ENCODE results near the gene UGT1A1.

The UGT1A1 gene

GRCh38 chr2:233799087-233799665 lies 39.1 kb downstream of the UGT1A1 start:
- DNase-seq = no peak

- DNase-seq = no peak
Observed at GRCh38 chr2:233799716-233800115, 39.6 kb downstream of the UGT1A1 start.

GRCh38 chr2:233800208-233800607 lies 40.1 kb downstream of the UGT1A1 start:
- no peak for DNase-seq

GRCh38 chr2:233801357-233802131 lies 41.5 kb downstream of the UGT1A1 start:
- no peak for DNase-seq

GRCh38 chr2:233802132-233802815 lies 42.2 kb downstream of the UGT1A1 start:
- DNase-seq = no peak

GRCh38 chr2:233803292-233803911 lies 43.3 kb downstream of the UGT1A1 start:
- DNase-seq = no peak

GRCh38 chr2:233803994-233804393 lies 43.9 kb downstream of the UGT1A1 start:
- no peak for DNase-seq

GRCh38 chr2:233807215-233807865 lies 47.3 kb downstream of the UGT1A1 start:
- no peak for DNase-seq

- no peak for DNase-seq
Observed at GRCh38 chr2:233807966-233808935, 48.2 kb downstream of the UGT1A1 start.

- no peak for DNase-seq
Observed at GRCh38 chr2:233810385-233810784, 50.3 kb downstream of the UGT1A1 start.

- DNase-seq = no peak
Observed at GRCh38 chr2:233811087-233811486, 51.0 kb downstream of the UGT1A1 start.

GRCh38 chr2:233811732-233812131 lies 51.7 kb downstream of the UGT1A1 start:
- no peak for DNase-seq

GRCh38 chr2:233813236-233814055 lies 53.4 kb downstream of the UGT1A1 start:
- no peak for DNase-seq

GRCh38 chr2:233814056-233814835 lies 54.2 kb downstream of the UGT1A1 start:
- no peak for DNase-seq

- DNase-seq = no peak
Observed at GRCh38 chr2:233815861-233816260, 55.8 kb downstream of the UGT1A1 start.

- DNase-seq = no peak
Observed at GRCh38 chr2:233816334-233816733, 56.3 kb downstream of the UGT1A1 start.

GRCh38 chr2:233816771-233817170 lies 56.7 kb downstream of the UGT1A1 start:
- DNase-seq = no peak

- DNase-seq = no peak
Observed at GRCh38 chr2:233817361-233817911, 57.4 kb downstream of the UGT1A1 start.

- DNase-seq = no peak
Observed at GRCh38 chr2:233817995-233818638, 58.0 kb downstream of the UGT1A1 start.
